Inflammatory macrophage treated with lipopolysaccharide for 4 hours (primary cell): Measurements from ENCODE around the gene SLC22A17.
"Not testable (repeated sequence)": the region's sequence is repeated elsewhere in the genome, so short reads cannot be mapped to it uniquely, and the experiment has no call there.

ENCODE experiments used
- DNase-seq: peaks from one replicate; pipeline ENCODE4 v3.0.0-alpha.2; 2020

SLC22A17 gene

DNA sequence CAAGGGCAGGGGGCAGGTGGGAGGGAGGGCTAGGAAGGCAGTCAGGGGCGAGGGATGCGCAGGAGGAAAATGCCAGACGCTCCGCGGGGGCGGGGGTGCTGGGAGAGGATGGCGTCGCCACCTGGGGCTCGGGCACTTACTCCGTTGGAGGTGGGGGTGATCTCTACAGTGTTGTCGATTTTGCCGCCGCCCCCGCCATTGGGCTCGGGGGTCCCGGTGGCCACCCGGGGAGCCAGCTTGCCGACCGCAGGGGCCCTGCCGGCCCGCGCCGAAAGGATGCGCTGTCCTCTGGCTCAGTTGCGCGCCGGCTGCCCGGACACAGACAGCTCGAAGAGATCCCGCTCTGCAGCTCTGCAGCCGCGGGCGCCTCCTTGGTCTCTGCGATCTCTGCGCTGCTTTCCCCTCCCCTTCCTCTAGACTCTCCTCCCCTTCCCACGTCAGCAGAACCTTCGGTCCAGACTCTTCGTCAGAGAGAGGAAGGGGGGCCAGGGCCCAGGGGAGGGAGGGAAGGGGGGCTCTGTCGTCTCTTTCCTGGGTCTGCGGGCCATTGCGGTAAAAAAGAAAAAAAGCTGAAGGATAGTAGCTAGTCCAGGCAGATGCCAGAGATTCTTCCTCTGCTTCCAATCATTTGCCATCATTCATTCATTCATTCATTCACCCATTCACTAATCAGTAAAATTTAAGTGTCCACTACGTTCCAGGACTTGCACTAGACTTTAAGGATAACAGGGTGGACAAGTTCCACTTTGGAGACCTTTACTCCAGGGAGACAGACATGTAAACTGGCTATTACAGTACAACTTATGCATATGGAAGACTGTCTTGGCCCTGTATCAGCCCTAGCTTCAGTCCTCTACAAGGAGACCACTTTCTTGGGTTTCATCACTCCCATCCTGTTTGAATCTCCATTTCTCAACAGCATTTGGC lies at the start of gene SLC22A17:
SLC22A17 (minus strand) TSS at position 382 of the 927 bp plus-strand sequence.
- no peak for DNase-seq

GRCh38 chr14:23401291-23401690 lies 48.6 kb upstream of the SLC22A17 start:
- peak; percentile 20 for DNase-seq

- DNase-seq, result peak; percentile 16
Observed at GRCh38 chr14:23400496-23401149, 47.9 kb upstream of the SLC22A17 start.

DNA sequence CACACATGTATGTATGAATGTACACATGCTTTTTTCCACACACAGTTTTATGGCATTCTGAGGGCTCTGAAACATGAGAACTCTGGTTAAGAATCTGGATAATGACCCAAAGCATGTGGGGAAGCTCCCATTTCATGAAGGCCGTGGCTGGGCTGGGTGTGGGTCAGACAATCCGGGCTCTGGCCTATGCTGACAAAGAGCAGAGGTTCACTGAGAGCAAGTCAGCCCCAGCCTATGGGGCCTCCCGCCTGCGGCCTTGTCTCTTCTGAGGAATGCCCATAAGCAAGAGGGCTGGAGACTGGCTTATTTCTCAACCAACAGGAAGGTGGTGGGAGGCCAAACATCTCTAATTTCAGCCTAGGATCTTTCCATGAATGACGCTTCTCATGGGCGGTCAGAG lies 46.9 kb upstream of the SLC22A17 start:
- no peak for DNase-seq

DNA sequence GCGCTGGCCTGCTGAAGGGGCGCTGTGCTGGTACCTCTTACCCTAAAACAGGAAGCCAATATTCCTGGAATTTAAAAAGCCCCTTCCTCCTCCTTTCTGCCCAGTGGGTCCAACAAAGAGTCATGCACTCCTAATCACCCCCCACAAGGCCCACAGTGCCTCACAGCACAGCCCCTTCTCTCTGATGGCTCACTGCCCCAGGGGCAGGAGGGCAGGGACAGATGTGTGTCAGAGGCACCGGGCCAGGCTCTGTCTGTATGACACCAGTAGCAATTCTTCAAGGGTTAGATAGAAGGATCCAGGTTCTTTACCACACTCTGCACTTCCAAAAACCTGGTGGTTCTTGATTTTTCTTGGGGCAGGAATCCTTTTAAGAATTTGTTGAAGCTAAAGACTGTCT lies 46.4 kb upstream of the SLC22A17 start:
- no peak for DNase-seq

GRCh38 chr14:23398348-23398747 lies 45.7 kb upstream of the SLC22A17 start:
- DNase-seq, result no peak

GRCh38 chr14:23396781-23397407 lies 44.2 kb upstream of the SLC22A17 start:
- no peak for DNase-seq

DNA sequence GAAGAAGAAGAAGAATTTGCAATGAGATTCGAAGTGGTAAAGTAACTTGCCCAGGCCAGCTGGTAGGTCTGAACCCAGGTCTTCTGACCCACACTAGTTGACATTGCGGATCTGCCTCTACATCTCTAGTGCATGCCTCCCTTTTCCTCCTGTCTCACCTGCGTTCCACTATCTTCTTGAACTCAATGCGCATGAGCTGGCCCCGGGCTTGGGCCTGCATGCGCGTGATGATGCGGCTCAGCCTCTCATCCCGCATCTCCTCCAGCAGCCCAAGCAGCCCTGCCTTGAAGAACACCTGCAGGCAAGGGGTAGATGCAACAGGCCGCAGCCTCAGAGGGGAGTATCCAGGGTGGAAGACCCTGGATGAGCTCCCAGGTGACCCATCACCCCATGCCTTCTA lies 43.4 kb upstream of the SLC22A17 start:
- DNase-seq, result no peak

DNA sequence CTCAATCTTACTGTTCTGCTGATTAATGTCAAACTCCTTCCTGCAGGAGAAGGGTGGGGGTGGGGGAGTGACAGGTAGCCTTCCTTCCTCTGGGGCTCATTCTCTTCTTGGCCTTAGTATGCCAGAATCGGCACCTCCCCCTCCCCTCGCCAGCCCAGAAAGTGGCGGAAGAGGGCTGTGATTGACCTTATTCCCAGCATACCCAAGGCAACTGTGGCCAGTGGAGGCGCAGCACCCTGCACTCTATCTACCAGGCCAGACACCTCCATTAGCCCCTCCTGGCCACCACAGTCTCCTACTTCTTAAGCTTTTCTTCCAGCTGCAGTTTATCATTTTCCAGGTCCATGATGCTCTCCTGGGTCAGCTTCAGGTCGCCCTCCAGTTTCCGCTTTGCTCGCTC lies 39.9 kb upstream of the SLC22A17 start:
- DNase-seq, result no peak

- DNase-seq, result not testable (repeated sequence)
Observed at GRCh38 chr14:23389871-23390270, 37.2 kb upstream of the SLC22A17 start.

DNA sequence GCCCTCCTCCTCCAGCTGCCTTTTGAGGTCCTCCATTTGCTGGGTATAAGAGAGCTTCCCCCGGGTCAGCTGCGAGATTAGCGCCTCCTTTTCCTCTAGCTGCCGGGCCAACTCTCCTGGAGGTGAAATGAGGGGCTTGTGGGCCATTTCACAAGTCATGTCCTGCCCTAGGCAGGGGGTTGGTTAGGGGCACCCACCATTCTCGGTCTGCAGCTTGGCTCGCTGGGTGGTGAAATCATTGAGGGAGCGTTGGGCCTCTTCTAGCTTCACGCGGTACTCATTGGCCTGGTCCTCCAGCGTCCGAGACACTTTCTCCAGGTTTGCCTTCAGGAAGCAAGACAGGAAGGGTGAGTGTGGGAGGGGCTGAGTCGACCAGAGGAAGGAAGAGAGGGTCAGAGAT lies 36.7 kb upstream of the SLC22A17 start:
- no peak for DNase-seq

- no peak for DNase-seq
Observed at GRCh38 chr14:23388996-23389395, 36.3 kb upstream of the SLC22A17 start.

DNA sequence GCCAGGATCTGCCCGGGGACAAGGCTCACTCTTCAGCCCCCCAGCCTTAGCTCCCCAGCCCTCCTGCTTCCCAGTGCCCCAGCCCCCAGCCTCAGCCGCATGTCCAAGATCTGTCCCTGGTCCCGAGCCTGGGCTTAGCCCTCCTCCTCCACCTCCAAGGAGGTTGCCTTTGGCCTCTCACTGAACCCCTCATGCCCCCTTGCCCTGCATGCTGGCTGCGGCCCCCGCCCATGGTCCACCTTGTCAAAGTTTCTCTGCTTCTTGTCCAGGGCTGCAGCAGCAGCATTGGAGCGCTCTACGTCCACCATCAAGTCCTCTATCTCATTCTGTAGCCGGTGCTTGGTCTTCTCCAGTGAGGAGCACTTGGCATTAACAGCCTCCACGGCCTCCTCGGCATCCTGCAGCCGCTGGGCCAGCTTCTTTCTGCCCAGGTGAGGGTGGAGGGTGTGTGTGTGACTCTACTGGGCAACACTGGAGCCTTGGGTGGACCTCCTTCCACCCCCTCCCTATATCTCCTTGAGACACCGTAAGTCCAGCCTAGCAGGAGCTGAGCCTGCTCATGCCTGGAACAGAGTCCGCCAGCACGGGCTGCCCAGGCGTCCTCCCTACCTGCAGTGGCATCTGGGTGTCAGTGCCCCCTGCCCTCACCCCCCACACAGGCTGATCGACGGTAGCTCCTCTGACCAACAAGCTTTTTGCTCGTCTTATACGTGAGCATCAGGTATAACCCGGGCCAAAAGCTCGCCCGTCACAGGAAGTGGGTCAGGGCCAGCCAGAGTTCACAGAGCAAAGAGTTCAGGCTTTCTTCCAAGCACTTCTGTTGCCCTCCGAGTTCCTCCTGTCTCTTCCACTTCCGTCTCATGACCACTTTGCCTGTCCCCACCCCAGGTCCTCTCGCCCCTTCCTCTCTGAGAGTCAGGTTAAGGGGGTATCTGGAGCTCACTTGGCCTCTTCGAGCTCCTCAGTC lies 35.5 kb upstream of the SLC22A17 start:
- no peak for DNase-seq

- DNase-seq, result no peak
Observed at GRCh38 chr14:23386999-23387398, 34.3 kb upstream of the SLC22A17 start.

DNA sequence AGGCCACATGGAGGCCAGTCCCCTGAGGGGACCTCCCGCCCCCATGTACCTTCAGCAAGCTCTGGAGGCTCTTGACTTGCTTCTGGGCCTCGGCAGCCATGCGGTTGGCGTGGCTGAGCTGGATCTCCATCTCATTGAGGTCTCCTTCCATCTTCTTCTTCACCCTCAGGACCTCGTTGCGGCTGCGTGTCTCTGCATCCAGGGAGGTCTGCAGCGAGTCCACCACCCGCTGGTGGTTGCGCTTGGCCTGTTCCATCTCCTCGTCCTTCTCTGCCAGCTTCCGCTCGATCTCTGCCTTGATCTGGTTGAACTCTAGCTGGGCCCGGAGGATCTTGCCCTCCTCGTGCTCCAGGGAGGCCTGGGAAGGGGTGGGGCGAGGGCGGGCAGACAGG lies 33.6 kb upstream of the SLC22A17 start:
- DNase-seq, result not testable (repeated sequence)

DNA sequence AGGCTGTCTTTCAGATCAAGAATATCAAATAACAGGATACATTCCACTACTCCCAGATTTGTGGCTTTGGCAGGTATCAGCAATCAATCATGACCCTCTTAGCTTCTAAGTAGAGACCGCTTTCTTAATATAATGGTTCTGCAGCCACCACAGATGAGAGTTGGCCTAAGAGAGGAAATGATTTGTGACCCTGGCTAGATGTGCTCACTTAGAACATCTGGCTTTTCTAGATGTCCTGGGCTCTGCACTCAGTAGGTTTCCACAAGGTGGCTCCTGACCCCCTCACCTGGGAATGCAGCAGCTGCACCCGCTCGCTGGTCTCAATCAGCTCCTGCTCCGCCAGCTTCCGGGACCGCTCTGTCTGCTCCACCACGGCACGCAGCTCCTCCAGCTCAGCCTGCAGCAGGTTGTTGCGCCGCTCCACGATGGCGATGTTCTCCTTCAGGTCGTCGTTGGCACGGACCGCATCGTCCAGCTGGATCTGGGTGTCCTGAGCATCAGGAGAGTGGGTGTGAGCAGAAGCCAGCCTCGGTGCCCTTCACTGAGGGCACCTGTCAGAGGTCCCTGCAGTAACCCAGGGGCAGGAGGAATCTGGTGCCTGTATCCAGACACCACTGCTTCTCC lies 33.1 kb upstream of the SLC22A17 start:
- DNase-seq, result no peak

GRCh38 chr14:23385244-23385641 lies 32.6 kb upstream of the SLC22A17 start:
- no peak for DNase-seq

DNA sequence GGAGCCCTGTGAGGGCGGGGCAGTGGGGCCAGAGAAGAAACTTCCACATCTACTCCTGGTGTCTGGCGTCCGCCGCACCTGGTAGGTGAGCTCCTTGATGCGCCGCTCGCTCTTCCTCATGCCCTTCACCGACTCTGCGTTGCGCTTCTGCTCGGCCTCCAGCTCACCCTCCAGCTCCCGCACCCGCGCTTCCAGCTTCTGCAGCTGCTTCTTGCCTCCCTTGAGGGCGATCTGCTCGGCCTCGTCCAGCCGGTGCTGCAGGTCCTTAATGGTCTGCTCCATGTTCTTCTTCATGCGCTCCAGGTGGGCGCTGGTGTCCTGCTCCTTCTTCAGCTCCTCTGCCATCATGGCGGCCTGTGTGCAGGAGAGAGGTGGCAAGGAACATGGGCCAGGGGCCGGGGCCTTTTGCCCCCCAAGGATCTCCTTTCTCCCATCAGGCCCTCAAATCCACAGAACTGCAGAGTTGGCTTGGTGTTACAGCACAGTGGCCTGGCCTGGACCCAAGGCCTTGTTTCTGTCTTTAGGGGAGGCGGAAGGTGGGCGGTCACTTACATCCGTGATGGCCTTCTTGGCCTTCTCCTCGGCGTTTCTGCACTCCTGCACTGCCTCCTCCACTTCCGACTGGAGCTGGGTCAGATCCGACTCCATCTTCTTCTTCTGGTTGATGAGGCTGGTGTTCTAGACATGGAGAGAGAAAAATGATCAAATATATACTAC lies 31.8 kb upstream of the SLC22A17 start:
- DNase-seq, result no peak

GRCh38 chr14:23382731-23383440 lies 30.2 kb upstream of the SLC22A17 start:
- no peak for DNase-seq

DNA sequence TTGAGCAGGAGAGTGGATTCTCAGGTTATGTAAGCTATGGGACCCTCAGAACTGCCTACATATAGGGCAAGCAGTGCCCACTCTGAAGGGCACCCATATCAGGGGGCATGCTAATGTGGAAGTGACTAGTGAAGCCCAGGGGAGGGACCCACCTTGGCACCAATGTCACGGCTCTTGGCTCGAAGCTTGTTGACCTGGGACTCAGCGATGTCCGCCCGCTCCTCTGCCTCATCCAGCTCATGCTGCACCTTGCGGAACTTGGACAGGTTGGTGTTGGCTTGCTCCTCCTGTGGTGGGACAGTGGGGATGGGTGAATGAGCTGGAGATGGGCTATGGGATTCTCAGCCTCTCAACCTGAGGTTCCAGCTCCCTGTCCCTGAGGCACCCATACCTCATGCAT lies 29.6 kb upstream of the SLC22A17 start:
- DNase-seq, result no peak

GRCh38 chr14:23381871-23382270 lies 29.2 kb upstream of the SLC22A17 start:
- DNase-seq, result no peak
